ENCODE measurements around the gene DEFB127.
"Not testable (repeated sequence)": the region's sequence is repeated elsewhere in the genome, so short reads cannot be mapped to it uniquely, and the experiment has no call there.

The DEFB127 gene

GRCh38 chr20:157154-157553 lies at the start of gene DEFB127:
DEFB127 (plus strand) TSS chr20:157454; CDS start chr20:157545, 91 bp downstream.
- DNase-seq (ENCODE audit: low read depth): no peak

- no peak for DNase-seq (ENCODE audit: low read depth)
Measured at GRCh38 chr20:112396-112795, 44.9 kb upstream of the DEFB127 start.

- no peak for DNase-seq (ENCODE audit: low read depth)
Measured at GRCh38 chr20:117518-117917, 39.7 kb upstream of the DEFB127 start.

- DNase-seq (ENCODE audit: low read depth): not testable (repeated sequence)
Measured at GRCh38 chr20:129786-130323, 27.4 kb upstream of the DEFB127 start.

- DNase-seq (ENCODE audit: low read depth): no peak
Measured at GRCh38 chr20:137668-138490, 19.4 kb upstream of the DEFB127 start.

GRCh38 chr20:142290-142689 lies 15.0 kb upstream of the DEFB127 start, which contains the start of gene DEFB126:
DEFB126 (plus strand) TSS chr20:142590; CDS start chr20:142629, 39 bp downstream.
- no peak for DNase-seq (ENCODE audit: low read depth)

GRCh38 chr20:145877-146276 lies 11.4 kb upstream of the DEFB127 start:
- no peak for DNase-seq (ENCODE audit: low read depth)

- no peak for DNase-seq (ENCODE audit: low read depth)
Measured at GRCh38 chr20:152131-152530, 5.1 kb upstream of the DEFB127 start.

- no peak for DNase-seq (ENCODE audit: low read depth)
Measured at GRCh38 chr20:164618-165017, 7.4 kb downstream of the DEFB127 start.

- DNase-seq (ENCODE audit: low read depth): no peak
Measured at GRCh38 chr20:168876-169275, 11.6 kb downstream of the DEFB127 start.

GRCh38 chr20:184288-184687 lies 27.0 kb downstream of the DEFB127 start:
- DNase-seq (ENCODE audit: low read depth): no peak

GRCh38 chr20:187733-188132 lies 30.5 kb downstream of the DEFB127 start:
- DNase-seq (ENCODE audit: low read depth): no peak

GRCh38 chr20:189611-190010 lies 32.4 kb downstream of the DEFB127 start, which contains the start of gene DEFB128:
DEFB128 (minus strand) TSS chr20:189711; CDS start chr20:189623, 88 bp downstream.
- no peak for DNase-seq (ENCODE audit: low read depth)

GRCh38 chr20:198225-198624 lies 41.0 kb downstream of the DEFB127 start:
- no peak for DNase-seq (ENCODE audit: low read depth)

GRCh38 chr20:199996-200395 lies 42.7 kb downstream of the DEFB127 start:
- no peak for DNase-seq (ENCODE audit: low read depth)

GRCh38 chr20:203630-204029 lies 46.4 kb downstream of the DEFB127 start:
- not testable (repeated sequence) for DNase-seq (ENCODE audit: low read depth)

Measured in activated T-cell treated with anti-CD3 and anti-CD28 coated beads for 1 hour (primary cell).